HG03060 (cell line): Measurements from ENCODE around the gene SLC22A31.
"Not testable (repeated sequence)": the region's sequence is repeated elsewhere in the genome, so short reads cannot be mapped to it uniquely, and the experiment has no call there.

Source experiments
- ATAC-seq: cut with Tn5 transposase; IDR thresholded peaks from one replicate; pipeline ENCODE4 v1.9.1; 2021; ENCODE audit warnings: low read depth, moderate number of reproducible peaks; ENCODE audit not compliant: unreplicated experiment

Gene SLC22A31

DNA sequence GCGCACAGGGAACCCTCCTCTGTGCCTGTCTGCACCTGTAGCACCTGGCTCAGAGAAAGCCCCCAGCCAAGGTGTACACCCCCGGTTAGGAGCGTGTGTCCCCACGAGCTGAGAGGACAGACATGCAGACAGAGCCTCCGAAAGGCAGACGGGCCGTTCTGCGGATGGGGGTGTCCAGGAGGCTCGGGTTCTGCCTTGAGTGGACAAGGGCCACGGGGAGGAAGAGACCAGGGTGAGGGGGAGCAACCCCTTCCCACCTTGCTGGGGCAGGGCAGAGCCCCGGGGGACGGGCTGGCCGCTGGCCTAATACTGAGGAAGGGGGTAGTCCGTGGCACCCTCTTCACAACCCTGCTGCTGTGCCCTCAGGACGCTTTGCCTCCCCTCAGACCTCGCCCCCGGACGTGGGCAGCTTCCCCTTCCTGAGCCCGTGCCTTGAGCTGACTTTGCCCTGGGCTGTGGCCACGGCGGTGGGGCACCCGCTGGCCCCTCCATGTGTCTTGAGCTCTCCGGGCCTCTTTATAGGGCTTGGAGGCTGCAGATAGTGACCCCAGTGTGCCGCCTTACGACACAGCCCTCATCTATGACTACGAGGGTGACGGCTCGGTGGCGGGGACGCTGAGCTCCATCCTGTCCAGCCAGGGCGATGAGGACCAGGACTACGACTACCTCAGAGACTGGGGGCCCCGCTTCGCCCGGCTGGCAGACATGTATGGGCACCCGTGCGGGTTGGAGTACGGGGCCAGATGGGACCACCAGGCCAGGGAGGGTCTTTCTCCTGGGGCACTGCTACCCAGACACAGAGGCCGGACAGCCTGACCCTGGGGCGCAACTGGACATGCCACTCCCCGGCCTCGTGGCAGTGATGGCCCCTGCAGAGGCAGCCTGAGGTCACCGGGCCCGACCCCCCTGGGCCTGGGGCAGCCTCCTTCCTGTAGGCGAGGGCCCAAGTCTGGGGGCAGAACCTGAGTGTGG is 5.7 kb downstream of the SLC22A31 start:
- ATAC-seq: no peak

DNA sequence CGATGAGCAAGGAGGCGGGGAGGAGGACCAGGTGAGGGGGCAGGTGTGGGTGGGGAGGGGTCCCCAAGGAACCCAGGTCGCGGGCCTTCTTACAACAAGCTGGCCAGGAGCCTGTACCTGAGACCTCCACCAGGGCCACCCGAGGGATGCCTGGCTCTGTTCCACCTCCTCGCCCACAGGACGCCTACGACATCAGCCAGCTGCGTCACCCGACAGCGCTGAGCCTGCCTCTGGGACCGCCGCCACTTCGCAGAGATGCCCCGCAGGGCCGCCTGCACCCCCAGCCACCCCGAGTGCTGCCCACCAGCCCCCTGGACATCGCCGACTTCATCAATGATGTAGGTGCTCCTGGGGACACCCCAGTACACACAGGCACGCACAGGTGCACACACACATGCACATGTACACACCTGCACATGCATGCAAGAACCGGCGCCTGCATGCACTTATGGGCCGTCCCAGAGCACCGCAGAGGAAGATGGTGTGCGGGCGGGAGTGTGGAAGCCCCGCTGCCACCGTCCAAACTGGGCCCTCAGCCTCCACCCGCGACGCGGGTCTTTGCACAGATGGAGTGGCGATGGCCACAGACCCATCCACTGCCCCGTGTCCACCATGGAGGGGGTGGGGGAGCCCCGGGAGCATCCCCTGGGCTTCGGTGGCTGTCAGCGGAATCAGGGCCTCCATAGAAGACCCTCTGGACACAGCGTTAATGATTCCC is 6.6 kb downstream of the SLC22A31 start:
- no peak for ATAC-seq

DNA sequence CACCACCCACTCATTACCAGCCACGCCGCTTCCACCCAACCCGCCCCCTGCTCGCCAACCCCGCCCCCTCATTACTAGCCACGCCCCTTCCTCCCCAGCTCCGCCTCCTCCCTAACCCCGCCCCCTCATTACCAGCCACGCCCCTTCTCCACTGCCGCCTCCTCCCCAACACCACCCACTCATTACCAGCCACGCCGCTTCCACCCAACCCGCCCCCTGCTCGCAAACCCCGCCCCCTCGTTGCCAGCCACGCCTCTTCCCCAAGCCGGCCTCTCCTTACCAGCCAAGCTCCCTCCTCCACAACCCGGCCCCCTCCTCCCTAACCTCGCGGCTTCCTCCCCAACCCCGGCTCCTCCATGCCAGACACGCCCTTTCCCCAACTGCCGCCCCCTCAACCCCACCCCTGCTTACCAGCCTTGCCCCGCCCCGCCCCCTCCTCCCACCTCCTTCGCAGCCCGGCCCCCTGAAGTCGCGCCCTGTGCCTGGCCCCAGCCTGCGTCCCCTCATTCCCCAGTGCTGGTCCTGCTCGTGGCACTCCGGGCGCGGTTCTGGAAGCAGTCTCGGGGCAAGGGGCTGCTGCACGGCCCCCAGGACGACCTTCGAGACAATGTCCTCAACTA is 7.3 kb downstream of the SLC22A31 start:
- ATAC-seq: no peak

DNA sequence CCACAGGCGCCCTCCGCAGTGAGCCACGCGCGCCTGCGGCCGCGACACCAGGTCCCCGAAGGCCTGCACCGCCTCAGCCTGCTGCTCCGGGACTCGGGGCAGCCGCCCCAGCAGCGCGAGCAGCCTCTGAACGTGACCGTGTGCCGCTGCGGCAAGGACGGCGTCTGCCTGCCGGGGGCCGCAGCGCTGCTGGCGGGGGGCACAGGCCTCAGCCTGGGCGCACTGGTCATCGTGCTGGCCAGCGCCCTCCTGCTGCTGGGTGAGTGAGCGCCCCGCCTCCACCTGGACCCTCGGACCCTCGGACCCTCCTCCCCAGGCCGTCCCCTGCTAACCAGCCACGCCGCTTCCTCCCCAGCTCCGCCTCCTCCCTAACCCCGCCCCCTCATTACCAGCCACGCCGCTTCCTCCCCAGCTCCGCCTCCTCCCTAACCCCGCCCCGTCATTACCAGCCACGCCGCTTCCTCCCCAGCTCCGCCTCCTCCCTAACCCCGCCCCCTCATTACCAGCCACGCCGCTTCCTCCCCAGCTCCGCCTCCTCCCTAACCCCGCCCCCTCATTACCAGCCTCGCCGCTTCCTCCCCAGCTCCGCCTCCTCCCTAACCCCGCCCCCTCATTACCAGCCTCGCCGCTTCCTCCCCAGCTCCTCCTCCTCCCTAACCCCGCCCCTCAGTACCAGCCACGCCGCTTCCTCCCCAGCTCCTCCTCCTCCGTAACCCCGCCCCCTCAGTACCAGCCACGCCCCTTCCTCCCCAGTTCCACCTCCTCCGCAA is 8.0 kb downstream of the SLC22A31 start:
- ATAC-seq: not testable (repeated sequence)

DNA sequence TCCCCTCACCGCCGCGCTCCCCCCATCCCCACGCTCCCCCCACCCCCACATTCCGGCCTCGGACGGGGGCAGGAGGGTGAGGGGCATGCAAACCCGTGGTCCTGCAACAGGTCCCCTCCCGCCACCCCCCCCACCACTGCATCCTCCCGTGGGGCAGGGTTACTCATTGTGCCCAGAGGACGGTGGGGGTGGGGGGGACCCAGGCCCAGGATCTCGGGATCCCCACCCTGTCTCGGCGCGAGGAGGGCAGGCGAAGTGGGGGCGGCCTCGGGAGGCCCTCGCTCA is 8.5 kb downstream of the SLC22A31 start:
- no peak for ATAC-seq

DNA sequence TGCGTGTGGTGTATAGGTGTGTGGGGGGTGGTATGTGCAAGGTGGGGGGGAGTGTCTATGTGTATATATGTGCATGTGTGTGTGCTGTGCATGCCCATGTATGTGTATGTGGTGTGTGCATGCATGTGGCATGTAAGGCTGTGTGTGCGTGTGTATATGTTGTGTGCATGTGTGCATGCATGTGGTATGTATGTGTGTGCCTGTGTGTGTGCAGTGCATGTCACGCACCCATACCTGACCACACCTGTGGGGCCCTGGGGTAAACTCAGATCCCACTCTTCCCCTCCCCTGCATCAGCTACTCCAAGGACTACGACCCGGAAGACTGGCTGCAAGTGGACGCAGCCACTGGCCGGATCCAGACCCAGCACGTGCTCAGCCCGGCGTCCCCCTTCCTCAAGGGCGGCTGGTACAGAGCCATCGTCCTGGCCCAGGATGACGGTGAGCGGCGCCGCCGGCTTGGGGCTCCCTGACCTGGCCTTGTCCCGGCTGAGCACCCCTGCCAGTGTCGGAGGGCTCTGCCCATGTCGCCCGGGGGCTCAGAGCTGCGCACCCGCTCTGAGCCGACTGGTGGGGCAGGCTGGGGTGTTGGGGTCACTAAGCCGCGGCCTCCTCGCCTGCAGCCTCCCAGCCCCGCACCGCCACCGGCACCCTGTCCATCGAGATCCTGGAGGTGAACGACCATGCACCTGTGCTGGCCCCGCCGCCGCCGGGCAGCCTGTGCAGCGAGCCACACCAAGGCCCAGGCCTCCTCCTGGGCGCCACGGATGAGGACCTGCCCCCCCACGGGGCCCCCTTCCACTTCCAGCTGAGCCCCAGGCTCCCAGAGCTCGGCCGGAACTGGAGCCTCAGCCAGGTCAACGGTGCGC is 9.1 kb downstream of the SLC22A31 start:
- no peak for ATAC-seq

DNA sequence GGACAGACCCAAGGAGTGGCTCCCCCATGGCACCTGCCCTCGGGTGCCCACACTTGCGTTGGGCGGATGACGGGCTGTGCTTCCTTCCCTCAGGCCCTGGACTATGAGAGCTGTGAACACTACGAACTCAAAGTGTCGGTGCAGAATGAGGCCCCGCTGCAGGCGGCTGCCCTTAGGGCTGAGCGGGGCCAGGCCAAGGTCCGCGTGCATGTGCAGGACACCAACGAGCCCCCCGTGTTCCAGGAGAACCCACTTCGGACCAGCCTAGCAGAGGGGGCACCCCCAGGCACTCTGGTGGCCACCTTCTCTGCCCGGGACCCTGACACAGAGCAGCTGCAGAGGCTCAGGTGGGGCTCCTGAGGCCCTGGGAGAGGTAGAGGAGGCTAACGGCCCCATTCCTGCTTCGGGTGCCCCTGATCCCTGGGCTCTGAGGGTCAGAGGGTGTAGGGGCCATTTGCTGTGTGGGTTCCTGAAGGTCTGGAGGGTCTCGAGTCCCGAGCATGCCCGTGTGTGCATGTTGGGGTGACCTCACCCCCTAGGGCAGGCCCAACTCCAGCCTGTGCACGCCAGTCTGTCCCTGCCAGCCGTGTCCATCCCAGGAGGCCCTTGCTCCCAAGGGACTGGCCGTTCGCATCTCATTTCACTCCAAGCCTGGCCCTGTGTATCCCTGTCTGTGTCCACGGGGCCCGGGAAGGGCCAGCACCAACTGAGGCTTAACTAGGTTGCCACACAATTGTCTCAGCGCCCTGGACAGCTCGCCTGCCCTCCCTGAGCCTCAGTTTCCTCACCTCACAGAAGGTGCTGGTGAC is 10.0 kb downstream of the SLC22A31 start:
- ATAC-seq: no peak

DNA sequence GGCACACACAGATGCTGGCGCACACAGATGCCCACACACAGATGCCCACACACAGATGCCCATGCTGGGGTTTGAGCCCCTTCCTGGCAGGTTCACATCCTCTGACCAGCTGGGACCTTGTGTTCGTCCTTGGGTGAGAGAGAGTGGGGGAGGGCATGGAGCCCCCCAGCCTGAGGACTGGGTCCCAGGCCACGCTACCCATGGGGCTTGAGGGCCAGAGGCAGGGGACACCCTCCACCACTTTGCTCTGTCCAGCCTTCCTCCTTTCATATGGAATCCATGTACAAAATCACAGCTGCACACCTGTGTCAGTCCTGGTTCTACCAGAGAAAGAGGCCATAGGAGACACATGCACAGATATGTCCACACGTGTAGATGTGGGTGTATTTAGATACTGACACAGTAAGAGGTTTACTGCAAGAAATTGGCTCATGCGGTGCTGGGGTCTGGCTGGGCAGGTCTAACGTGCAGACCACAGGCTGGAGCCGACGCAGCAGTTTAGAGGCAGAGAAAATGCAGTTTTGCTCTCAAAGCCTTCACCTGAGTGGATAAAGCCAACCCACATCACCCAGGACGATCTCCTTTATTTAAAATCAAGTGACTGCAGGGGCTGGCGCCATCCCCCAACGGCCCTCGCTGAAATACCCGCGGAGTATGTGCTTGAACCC is 10.8 kb downstream of the SLC22A31 start:
- no peak for ATAC-seq

DNA sequence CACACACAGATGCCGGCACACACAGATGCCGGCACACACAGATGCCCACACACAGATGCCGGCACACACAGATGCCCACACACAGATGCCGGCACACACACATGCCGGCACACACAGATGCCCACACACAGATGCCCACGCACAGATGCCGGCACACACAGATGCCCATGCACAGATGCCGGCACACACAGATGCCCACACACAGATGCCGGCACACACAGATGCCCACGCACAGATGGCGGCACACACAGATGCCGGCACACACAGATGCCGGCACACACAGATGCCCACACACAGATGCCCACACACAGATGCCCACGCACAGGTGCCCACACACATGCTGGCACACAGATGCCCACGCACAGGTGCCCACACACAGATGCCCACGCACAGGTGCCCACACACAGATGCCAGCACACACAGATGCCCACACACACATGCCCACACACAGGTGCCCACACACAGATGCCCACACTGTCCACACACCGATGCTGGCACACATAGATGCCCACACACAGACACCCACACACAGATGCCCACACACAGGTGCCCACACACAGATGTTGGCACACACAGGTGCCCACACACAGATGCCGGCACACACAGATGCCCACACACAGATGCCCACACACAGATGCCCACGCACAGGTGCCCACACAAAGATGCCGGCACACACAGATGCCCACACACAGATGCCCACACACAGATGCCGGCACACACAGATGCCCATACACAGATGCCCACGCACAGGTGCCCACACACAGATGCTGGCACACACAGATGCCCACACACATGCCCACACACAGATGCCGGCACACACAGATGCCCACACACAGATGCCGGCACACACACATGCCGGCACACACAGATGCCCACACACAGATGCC is 11.6 kb downstream of the SLC22A31 start:
- ATAC-seq: not testable (repeated sequence)

DNA sequence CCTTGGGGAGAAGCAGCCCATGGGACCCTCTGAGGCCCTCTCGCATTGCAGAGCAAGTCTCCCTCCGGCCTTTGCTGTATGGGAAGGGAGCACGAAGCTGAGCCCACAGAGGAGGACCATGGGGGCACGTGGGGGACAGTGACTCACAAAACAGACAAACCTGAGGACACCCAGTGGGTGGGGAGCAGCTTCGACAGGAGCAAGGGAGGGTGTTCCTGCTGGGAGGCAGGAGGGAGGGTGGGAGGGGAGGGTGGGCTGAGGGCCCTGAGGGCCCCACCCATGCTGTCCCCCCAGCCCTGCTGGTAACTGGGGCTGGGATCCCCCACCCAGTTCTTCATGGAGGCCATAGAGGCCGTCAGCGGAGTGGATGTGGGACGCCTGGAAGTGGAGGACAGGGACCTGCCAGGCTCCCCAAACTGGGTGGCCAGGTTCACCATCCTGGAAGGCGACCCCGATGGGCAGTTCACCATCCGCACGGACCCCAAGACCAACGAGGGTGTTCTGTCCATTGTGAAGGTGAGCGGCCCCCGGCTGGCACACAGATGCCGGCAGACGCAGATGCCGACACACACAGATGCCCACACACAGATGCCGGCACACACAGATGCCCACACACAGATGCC is 12.5 kb downstream of the SLC22A31 start:
- ATAC-seq: no peak

DNA sequence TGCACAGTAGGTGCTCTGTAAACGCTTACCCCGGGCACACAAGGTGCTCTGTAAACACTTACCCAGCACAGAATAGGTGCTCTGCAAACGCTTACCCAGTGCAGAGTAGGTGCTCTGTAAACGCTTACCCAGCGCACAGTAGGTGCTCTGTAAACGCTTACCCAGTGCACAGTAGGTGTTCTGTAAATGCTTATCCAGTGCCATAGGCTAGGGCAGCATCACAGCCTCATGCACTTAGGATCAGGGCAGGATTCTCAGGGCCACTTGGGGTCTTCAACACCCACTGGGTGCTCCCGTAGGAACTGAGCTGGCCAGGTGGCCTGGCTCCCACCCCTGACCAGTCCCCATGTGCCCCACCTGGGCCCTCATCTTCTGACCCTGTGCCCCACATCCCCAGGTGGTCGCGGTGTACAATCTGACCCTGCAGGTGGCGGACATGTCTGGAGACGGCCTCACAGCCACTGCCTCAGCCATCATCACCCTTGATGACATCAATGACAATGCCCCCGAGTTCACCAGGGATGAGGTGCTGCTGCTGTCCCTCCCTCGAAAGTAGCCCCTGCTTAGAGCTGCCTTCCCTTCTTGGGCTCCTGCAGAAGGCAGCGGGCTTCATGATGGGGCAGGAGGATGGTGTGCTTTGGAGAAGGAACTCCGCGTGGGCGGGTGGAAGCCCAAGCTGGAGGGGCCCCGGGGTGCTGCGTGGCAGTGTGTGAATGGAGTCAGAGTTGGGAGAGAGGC is 13.1 kb downstream of the SLC22A31 start:
- no peak for ATAC-seq

DNA sequence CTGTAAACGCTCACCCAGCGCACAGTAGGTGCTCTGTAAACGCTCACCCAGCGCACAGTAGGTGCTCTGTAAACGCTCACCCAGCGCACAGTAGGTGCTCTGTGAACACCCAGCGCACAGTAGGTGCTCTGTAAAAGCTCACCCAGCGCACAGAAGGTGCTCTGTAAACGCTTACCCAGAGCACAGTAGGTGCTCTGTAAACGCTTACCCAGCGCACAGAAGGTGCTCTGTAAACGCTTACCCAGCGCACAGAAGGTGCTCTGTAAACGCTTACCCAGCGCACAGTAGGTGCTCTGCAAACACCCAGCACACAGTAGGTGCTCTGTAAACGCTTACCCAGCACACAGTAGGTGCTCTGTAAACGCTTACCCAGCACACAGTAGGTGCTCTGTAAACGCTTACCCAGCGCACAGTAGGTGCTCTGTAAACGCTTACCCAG is 13.7 kb downstream of the SLC22A31 start:
- ATAC-seq: not testable (repeated sequence)

DNA sequence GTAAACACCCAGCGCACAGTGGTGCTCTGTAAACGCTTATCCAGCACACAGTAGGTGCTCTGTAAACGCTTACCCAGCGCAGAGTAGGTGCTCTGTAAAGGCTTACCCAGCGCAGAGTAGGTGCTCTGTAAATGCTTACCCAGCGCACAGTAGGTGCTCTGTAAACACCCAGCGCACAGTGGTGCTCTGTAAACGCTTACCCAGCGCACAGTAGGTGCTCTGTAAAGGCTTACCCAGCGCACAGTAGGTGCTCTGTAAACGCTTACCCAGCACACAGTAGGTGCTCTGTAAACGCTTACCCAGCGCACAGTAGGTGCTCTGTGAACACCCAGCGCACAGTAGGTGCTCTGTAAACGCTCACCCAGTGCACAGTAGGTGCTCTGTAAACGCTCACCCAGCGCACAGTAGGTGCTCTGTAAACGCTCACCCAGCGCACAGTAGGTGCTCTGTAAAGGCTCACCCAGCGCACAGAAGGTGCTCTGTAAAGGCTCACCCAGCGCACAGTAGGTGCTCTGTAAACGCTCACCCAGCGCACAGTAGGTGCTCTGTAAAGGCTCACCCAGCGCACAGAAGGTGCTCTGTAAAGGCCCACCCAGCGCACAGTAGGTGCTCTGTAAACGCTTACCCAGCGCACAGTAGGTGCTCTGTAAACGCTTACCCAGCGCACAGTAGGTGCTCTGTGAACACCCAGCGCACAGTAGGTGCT is 14.3 kb downstream of the SLC22A31 start:
- ATAC-seq: not testable (repeated sequence)

DNA sequence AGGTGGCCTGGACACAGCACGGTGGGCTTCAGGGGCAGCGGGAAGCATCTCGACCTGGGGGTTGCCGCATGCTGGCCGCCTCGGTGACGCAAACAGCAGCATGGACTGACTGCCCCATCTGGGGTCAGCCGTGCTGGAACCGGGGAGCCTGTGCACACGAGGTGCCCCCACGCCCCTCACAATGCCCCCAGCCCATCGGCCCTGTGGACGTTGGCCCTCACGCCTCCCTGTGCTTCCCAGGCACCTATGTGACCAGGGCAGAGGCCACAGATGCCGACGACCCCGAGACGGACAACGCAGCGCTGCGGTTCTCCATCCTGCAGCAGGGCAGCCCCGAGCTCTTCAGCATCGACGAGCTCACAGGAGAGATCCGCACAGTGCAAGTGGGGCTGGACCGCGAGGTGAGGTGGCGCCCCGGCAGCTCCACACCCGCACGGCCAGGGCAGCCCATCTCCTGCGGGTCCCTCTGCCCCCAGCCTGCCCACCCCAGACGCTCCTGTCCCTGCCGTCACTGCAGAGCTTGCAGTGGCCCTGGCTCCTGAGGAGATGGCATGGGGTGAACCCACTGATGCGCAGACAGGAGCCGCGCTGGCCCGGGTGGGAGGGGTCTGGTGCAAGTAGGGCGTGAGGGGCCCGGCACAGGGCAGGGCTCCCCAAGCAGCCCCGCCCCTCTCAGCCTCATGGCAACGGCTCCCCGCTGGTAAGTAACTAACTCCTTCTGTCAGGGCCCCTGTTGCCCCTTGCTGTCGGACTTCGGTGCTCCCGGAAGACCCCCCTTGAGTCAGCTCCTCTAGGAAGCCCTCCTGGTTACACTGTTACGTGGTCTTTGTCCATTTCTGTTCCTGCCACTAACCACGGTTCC is 15.2 kb downstream of the SLC22A31 start:
- ATAC-seq: no peak

DNA sequence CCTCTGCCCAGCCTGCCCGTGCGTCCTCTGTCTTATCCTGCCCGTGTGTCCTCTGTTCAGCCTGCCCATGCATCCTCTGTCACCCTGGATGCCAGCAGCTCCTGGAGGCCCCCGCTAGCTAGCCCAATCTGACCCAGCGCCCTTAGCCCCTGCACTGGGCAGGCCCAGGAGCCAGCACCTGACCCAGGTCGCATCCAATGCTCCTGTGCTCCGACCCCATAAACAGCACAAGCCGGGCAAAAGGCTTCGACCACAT is 15.7 kb downstream of the SLC22A31 start:
- no peak for ATAC-seq
